Spinal cord (tissue), 10 donors: ENCODE measurements around the gene MYLK2. TPM values are rescaled to one million over a fixed set of nuclear protein-coding genes. Genes with fewer than 3 reads are reported as not detected.
"Not testable (repeated sequence)": the region's sequence is repeated elsewhere in the genome, so short reads cannot be mapped to it uniquely, and the experiment has no call there.

ENCODE experiments used
- DNase-seq, 6 donors: peaks; one replicate each; pipeline versions ENCODE4 v3.0.0 to v3.0.0-alpha.2; 2013 to 2015; ENCODE audit warnings: low spot score in 6 of 6, low read depth in 4 of 6
- H3K27ac ChIP-seq: one replicate; pipeline ENCODE4 v1.5.1; 2013; ENCODE audit warnings: low read depth, low read length, control low read depth
- H3K27me3 ChIP-seq: one replicate; pipeline ENCODE4 v1.6.1; 2013; ENCODE audit warnings: low read length; ENCODE audit not compliant: control insufficient read depth, insufficient read depth
- H3K36me3 ChIP-seq: one replicate; pipeline ENCODE4 v1.6.1; 2013; ENCODE audit warnings: low read length; ENCODE audit not compliant: control insufficient read depth, insufficient read depth
- H3K4me1 ChIP-seq: one replicate; pipeline ENCODE4 v1.6.1; 2013; ENCODE audit warnings: low read length; ENCODE audit not compliant: control insufficient read depth, insufficient read depth
- H3K4me3 ChIP-seq: one replicate; pipeline ENCODE4 v1.5.1; 2013; ENCODE audit warnings: low read depth, low read length, control low read depth
- H3K9me3 ChIP-seq: one replicate; pipeline ENCODE4 v1.6.1; 2013; ENCODE audit warnings: low read length; ENCODE audit not compliant: control insufficient read depth, insufficient read depth
- WGBS: methylation state at CpG from one replicate; pipeline ENCODE4 v1.1.5; 2013; ENCODE audit warnings: missing lambda C conversion rate; ENCODE audit not compliant: insufficient coverage; 5-methylcytosine and 5-hydroxymethylcytosine counted together
- polyA plus RNA-seq, 2 donors: library from polyadenylated mRNA; unstranded; fragments of 120-200 nt; gene quantifications; one replicate each; pipeline ENCODE4 v1.2.1, GENCODE V29; 2013; ENCODE audit not compliant: insufficient read length in 2 of 2
- total RNA-seq, 2 donors: library from RNA; depleted of rRNA in 1 of 2; stranded (reverse); fragments of 120-200 nt in 1 of 2; fragments of >200 nt in 1 of 2; gene quantifications; one replicate each; pipeline versions ENCODE4 v1.2.3 to v1.2.4, GENCODE V29; 2013 to 2014
- donor health status: healthy.

Gene MYLK2
- total and polyA plus RNA-seq, 4 donors = 0.79 to 5.2 (median 5.1) TPM

DNA sequence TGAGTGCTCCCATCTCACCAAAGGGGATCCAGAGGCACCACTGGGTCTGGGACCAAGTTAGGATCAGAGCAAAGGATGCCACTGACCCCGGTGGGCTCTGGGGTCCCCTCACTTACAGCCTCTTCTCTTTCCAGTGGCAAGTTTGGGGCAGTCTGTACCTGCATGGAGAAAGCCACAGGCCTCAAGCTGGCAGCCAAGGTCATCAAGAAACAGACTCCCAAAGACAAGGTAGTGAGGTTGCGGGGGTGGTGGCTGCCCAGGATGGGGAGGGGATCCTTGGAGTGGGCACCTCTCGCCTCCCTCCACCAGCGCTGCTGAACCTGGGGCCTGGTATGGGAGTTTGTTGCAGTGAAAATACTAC, 4.9 kb downstream of the MYLK2 start:
- Histone ChIP-seq H3K36me3 (no peaks in the 10 kb centered on the region), H3K27me3 (no peaks in the 10 kb centered on the region), H3K9me3 (no peaks in the 10 kb centered on the region), H3K27ac (peak overlapping the region; percentile 61), H3K4me1 (peaks cover 18% of the 10 kb centered on the region), H3K4me3 (no peak overlapping the region)
- no peak for DNase-seq
- WGBS = 100% methylated on average over 1 of the region's 4 CpGs

DNA sequence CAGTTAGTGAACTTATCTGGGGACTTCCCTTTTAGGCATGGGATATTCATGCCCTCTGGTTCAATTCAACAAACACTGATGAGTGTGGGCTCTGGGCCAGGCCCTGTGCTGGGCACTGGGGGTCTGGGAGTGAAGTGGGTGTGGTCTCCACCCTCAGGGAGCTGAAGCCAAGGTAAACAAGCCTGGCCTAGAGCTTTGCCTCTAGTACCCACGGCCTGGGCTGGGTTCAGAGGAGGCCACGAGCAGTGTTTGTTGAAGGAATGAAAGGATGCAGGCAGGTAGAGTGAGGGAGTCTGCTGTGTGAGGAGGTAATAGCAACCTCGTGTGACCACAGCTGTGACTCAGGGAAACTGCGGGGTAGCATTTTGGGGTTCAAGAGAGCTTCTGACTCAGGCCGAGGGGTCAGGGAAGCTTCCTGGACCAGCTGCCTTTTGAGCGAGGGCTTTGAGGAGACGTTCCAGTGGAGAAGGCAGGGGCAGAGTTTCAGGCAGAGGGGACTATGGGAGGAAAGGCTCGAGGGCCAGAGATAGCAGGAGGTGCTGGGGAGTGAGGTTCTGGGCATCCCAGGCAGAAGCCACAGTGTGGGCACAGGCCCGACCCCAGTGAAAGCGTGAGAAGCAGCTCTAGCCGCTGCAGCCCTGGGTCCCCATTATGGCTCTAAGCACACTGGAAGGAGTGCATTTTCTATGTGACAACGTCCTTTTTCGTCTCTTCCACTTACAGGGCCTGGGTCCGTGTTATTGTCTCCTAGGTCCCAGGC, 5.6 kb downstream of the MYLK2 start:
- Histone ChIP-seq H3K27ac (peak overlapping the region; percentile 61), H3K27me3 (no peaks in the 10 kb centered on the region), H3K9me3 (no peaks in the 10 kb centered on the region), H3K4me3 (no peak overlapping the region), H3K4me1 (peaks cover 15% of the 10 kb centered on the region), H3K36me3 (no peaks in the 10 kb centered on the region)
- WGBS = 85% methylated on average over 13 of the region's 14 CpGs
- no peak for DNase-seq

DNA sequence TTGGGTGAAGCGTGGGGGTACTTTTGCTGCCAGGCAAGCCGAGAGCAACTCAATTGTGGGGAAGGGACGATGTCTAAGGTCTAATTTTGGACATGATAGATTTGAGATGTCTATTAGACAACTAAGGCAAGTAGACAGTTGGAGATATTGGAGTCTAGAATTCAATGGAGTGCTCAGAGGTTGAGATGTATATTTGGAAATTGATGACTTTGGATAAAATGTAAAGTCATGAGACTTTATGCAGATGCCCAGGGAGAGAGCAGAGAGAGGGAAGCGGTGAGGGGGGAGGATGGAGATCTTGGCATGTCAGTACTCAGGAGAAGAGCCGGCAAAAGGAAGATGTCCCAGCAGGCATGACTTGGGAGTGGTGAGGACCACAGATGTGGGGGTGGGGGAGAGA, 6.9 kb downstream of the MYLK2 start:
- H3K4me3 ChIP-seq = no peak overlapping the region
- WGBS = 88% methylated on average over 5 of the region's 5 CpGs
- H3K27me3 ChIP-seq = no peaks in the 10 kb centered on the region
- no peak for DNase-seq
- H3K36me3 ChIP-seq = no peaks in the 10 kb centered on the region
- no peaks in the 10 kb centered on the region for H3K9me3 ChIP-seq
- H3K27ac ChIP-seq = no peak overlapping the region
- peaks cover 15% of the 10 kb centered on the region for H3K4me1 ChIP-seq

DNA sequence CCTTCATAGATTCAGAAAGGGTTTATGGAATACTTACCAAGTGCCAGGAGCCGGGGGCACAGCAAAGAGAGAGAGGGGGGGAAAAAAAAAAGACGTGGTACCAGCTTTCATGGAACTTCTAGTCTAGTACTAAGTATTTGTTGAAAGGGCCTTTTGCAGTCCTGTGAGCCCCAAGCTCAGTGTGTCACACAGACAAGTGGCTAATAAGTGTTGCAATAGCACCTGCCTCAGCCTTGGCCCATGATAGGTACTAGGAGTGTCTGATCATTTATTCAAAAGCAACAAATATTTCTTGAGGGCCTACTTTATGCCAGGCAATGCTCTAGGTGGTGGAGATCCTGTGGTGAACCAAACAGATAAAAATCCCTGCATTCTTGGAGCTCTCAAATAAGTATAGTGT, 7.9 kb downstream of the MYLK2 start:
- Histone ChIP-seq H3K36me3 (no peaks in the 10 kb centered on the region), H3K4me1 (peaks cover 15% of the 10 kb centered on the region), H3K9me3 (no peaks in the 10 kb centered on the region), H3K4me3 (no peak overlapping the region), H3K27me3 (no peaks in the 10 kb centered on the region), H3K27ac (no peak overlapping the region)
- DNase-seq = no peak
- WGBS = 75% methylated on average over 2 of the region's 2 CpGs

DNA sequence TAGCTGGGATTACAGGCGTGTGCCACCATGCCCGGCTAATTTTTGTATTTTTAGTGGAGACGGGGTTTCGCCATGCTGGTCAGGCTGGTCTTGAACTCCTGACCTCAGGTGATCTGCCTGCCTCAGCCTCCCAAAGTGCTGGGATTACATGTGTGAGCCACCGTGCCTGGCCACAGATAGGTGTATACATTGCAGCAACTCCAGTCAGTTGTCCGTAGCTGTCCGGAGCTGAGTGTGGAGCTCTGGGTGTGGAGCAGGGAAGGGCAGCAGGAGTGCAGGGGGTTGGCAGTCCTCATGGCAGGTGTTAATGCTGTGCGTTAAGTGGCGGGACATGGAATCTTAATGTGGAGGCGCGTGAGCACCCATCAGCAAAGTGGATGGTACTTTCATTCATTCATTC, 8.9 kb downstream of the MYLK2 start:
- not testable (repeated sequence) for H3K4me3 ChIP-seq, H3K4me1 ChIP-seq, H3K9me3 ChIP-seq, DNase-seq, H3K36me3 ChIP-seq, H3K27me3 ChIP-seq, H3K27ac ChIP-seq
- WGBS = 96% methylated on average over 8 of the region's 11 CpGs

DNA sequence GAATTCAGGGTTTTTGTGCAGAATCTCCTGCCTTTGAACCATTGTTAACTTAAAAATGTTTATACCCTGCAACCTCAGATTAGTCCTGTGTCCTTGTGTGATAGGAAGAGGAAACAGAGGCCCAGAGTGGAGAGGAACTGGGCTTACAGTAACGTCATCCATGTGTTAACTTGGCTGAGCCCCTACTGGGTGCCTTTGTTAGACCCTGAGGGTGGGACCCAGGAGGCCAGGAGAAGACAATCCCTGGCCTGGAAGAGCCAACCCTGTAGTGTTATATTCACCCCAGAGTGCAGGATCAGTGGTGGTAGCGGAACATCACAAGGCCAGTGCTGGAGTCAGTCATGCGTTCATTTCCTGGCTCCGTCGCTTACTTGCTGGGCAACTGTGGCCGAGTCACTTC, 10.6 kb downstream of the MYLK2 start:
- Histone ChIP-seq H3K9me3 (no peaks in the 10 kb centered on the region), H3K27me3 (no peaks in the 10 kb centered on the region), H3K4me3 (no peak overlapping the region), H3K36me3 (no peaks in the 10 kb centered on the region), H3K27ac (peak overlapping the region; percentile 64), H3K4me1 (peaks cover 20% of the 10 kb centered on the region)
- DNase-seq = no peak
- WGBS = 78% methylated on average over 6 of the region's 6 CpGs

DNA sequence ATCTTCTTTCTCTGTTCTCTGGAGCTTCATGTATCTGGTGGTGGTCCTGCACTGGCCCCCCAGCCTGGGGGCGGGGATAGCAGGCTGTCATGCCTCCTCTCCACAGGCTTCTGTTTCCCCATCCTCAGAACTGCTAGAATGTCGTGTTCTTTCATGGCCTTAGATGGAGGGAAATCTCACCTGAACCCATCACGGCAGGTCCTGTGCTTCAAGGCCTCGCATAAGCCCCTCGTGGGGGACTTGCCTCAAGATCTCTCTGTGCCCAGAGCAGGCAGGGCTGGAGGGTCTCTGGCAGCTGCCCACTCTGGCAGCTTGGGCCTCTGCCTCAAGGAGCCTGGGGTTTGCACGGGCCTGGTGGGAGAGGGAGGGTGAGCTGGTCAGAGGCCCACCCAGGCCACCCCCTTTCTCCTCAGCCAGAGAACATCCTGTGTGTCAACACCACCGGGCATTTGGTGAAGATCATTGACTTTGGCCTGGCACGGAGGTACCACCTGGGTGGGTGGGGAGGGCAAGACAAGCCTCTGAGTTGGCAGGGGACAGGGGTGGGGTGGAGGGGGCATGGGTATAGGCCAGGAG, 11.3 kb downstream of the MYLK2 start:
- DNase-seq = no peak

DNA sequence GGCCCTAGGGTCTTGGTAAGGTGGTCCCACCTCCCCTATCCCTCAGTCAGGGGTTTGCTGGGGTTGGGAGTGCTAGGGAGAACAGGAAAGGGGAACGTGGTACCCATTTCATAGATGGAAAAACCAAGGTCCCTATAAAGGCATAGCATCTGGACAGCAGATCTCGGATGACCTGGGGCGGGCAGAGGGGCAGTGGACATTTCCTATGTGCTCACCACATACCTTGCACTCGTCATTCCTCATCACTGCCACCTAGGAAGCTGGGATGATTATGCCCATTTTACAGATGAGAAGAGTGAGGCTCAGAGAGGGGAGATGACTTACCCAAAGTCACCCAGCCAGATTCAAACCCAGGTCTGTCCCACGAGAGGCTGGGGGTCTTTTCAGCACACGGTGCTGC, 12.1 kb downstream of the MYLK2 start:
- Histone ChIP-seq H3K27ac (no peak overlapping the region), H3K9me3 (no peaks in the 10 kb centered on the region), H3K4me1 (peaks cover 34% of the 10 kb centered on the region), H3K4me3 (no peak overlapping the region), H3K36me3 (no peaks in the 10 kb centered on the region), H3K27me3 (no peaks in the 10 kb centered on the region)
- no peak for DNase-seq
- 83% methylated on average over 1 of the region's 6 CpGs for WGBS

More for the DNA sequence above, 11.3 kb downstream of the MYLK2 start:
- Histone ChIP-seq H3K27ac (peak overlapping the region; percentile 64), H3K4me3 (no peak overlapping the region), H3K9me3 (no peaks in the 10 kb centered on the region), H3K4me1 (peaks cover 27% of the 10 kb centered on the region), H3K27me3 (no peaks in the 10 kb centered on the region), H3K36me3 (no peaks in the 10 kb centered on the region)
- whole genome bisulfite sequencing = 82% methylated on average over 5 of the region's 8 CpGs

DNA sequence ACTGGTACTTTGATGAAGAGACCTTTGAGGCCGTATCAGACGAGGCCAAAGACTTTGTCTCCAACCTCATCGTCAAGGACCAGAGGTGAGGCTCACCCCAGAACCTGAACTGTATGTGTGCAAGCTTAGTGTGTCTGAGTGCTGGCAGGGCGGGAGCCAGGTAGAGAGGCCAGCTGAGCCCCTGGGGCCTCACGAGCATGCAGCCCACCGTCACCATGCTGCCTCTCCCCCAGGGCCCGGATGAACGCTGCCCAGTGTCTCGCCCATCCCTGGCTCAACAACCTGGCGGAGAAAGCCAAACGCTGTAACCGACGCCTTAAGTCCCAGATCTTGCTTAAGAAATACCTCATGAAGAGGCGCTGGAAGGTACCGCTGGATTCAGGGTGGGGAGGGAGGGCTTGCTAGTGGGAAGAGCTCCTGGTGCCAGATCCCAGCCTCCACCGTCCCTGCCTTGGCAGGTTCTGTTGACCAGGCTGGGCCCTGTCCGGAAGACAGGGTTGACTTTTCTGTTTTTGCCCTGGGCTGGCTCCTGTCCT, 12.7 kb downstream of the MYLK2 start:
- no peak overlapping the region for H3K27ac ChIP-seq
- 97% methylated on average over 17 of the region's 17 CpGs for WGBS
- H3K4me1 ChIP-seq = peaks cover 41% of the 10 kb centered on the region
- no peaks in the 10 kb centered on the region for H3K36me3 ChIP-seq
- no peaks in the 10 kb centered on the region for H3K9me3 ChIP-seq
- no peak for DNase-seq
- H3K27me3 ChIP-seq = no peaks in the 10 kb centered on the region
- no peak overlapping the region for H3K4me3 ChIP-seq
